GM13976 (cell line): ENCODE data around the gene NRGN.

Experiments
- DNase-seq: peaks from one replicate; pipeline ENCODE4 v3.0.0; 2012; ENCODE audit warnings: low spot score
- in situ Hi-C: fragments of 300-500 bp; cut with MboI; formaldehyde crosslinking; loops from one replicate; pipeline ENCODE4 v1.12.0; 2022; ENCODE audit warnings: low sequenced_read_pairs, mixed read lengths, inconsistent platforms; ENCODE audit not compliant: unreplicated experiment
- TF ChIP-seq, protein P1 (sequence below): IDR thresholded peaks from 2 replicates; pipeline ENCODE4 v1.5.1; 2012; ENCODE audit warnings: borderline replicate concordance, mild to moderate bottlenecking; ENCODE audit not compliant: insufficient read depth; ENCODE audit errors: extremely low read depth, missing control alignments, control extremely low read depth

NRGN gene

GRCh38 chr11:124739479-124740276 is at the start of gene NRGN:
NRGN (plus strand) TSS chr11:124739942; CDS start chr11:124740085, 143 bp downstream.
- peak; percentile 97 for DNase-seq
- in situ Hi-C loops = no loop called here
- TF ChIP-seq, protein P1, sequence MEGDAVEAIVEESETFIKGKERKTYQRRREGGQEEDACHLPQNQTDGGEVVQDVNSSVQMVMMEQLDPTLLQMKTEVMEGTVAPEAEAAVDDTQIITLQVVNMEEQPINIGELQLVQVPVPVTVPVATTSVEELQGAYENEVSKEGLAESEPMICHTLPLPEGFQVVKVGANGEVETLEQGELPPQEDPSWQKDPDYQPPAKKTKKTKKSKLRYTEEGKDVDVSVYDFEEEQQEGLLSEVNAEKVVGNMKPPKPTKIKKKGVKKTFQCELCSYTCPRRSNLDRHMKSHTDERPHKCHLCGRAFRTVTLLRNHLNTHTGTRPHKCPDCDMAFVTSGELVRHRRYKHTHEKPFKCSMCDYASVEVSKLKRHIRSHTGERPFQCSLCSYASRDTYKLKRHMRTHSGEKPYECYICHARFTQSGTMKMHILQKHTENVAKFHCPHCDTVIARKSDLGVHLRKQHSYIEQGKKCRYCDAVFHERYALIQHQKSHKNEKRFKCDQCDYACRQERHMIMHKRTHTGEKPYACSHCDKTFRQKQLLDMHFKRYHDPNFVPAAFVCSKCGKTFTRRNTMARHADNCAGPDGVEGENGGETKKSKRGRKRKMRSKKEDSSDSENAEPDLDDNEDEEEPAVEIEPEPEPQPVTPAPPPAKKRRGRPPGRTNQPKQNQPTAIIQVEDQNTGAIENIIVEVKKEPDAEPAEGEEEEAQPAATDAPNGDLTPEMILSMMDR = no peak

DNA sequence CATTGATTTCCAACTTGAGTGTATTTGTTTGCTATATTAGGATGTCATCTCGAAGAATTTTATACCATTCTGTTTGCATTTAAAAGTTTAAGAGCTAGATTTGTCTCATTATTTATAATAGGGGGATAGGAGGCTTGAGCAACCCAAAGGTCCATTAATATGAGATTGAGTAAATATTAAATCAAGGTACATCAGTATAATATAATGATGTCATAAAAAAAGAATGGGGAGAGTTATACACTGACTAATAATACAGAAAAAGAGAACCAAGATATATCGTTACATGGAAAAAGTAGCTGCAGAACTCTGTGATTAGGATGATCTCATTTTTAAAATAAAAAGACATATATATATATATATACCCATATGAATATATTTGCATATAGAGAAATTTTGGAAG is 46.6 kb upstream of the NRGN start:
- no peak for DNase-seq
- TF ChIP-seq, protein P1 = no peak
- in situ Hi-C loops = no loop called here

DNA sequence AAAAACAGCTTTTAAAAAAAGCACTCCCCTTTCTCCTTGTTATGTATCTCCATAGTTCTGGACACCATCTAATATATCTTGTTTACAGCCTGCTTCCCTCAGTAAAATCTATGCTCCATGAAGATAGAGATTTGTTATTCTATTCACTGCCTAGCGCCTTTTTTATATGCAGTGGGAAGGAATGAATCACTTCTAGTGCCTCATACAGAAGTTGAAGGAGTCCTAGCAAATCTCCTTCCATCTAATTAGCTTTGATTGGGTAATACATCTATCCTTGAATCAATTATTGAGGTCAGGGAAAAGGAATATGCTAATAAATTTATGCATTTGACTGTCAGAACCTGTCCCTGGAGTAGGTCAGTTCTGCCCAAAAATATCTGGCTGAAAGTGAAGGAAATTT is 40.2 kb upstream of the NRGN start:
- no peak for DNase-seq
- in situ Hi-C loops = no loop called here
- TF ChIP-seq, protein P1 = no peak

DNA sequence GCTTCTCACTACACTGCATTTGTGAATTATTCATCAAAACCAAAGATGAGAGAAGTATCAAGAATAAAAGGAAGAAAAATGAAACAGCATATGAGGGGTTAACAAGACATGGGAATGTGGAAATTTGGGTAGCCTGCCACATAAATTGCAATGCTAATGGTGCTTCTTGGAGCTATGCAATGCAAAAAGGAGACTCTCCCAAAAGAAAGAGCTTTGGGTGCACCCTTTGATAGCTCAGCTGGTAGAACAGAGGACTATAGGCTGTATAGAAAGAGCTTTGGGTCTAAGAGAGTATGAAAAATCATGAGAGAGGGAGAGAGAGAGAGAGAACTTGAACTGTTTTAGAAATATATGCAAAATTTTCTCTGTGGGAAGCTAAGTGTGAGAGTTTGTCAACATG is 39.7 kb upstream of the NRGN start:
- no peak for DNase-seq
- TF ChIP-seq, protein P1 = no peak
- in situ Hi-C loops = no loop called here

- in situ Hi-C loops = no loop called here
- TF ChIP-seq, protein P1 = no peak
- DNase-seq = no peak
These were observed 31.9 kb upstream of the NRGN start for GRCh38 chr11:124707829-124708228.

DNA sequence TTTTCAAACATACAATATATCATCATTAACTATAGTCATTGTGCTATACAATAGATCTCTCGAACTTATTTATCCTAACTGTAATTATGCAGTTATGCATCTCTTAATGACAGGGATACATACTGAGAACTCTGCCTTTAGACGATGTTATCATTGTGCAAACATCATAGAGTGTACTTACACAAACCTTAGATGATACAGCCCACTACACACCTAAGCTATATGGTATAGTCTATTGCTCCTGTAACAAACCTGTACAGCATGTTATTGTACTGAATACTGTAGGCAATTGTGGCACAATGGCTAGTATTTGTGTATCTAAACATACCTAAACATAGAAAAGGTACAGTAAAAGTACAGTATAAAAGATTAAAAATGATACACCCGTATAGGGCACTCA is 27.4 kb upstream of the NRGN start:
- in situ Hi-C loops = no loop called here
- DNase-seq = no peak
- TF ChIP-seq, protein P1 = no peak
